Dendritic cell treated with granulocyte-macrophage colony-stimulating factor and Interleukin-4, amounts not matched to agents 40 ng/mL and 50 ng/mL, for 4 days (primary cell): ENCODE measurements around the gene DOK4.
"Not testable (repeated sequence)": the region's sequence is repeated elsewhere in the genome, so short reads cannot be mapped to it uniquely, and the experiment has no call there.

Experiments
- H3K27ac Mint-ChIP-seq: one replicate; pipeline ENCODE4 v1.8.0; 2022; ENCODE audit warnings: mild to moderate bottlenecking, mixed read lengths
- H3K27me3 Mint-ChIP-seq: one replicate; pipeline ENCODE4 v1.8.0; 2022; ENCODE audit warnings: mild to moderate bottlenecking, mixed read lengths
- H3K36me3 Mint-ChIP-seq: one replicate; pipeline ENCODE4 v1.8.0; 2022; ENCODE audit warnings: low read depth, mixed read lengths
- H3K4me1 Mint-ChIP-seq: one replicate; pipeline ENCODE4 v1.8.0; 2022; ENCODE audit warnings: low read depth, mixed read lengths
- H3K4me3 Mint-ChIP-seq: one replicate; pipeline ENCODE4 v1.8.0; 2022; ENCODE audit warnings: mild to moderate bottlenecking, moderate library complexity, mixed read lengths
- H3K9me3 Mint-ChIP-seq: one replicate; pipeline ENCODE4 v1.8.0; 2022; ENCODE audit warnings: mixed read lengths
- intact Hi-C: fragments of 100-400 bp; cut with micrococcal nuclease; formaldehyde crosslinking; loops from one replicate; pipeline ENCODE4 v1.15.0; 2022

The DOK4 gene

GRCh38 chr16:57446531-57447185 is 39.6 kb downstream of the DOK4 start:
- H3K36me3 Mint-ChIP-seq = peaks cover 37% of the 10 kb centered on the region

GRCh38 chr16:57445510-57445909 is 40.8 kb downstream of the DOK4 start:
- no peaks in the 10 kb centered on the region for H3K27me3 Mint-ChIP-seq
- no peak overlapping the region for H3K27ac Mint-ChIP-seq
- no peak overlapping the region for H3K4me3 Mint-ChIP-seq
- intact Hi-C loops = no loop called here
- H3K36me3 Mint-ChIP-seq = peaks cover 38% of the 10 kb centered on the region
- peaks cover 25% of the 10 kb centered on the region for H3K4me1 Mint-ChIP-seq
- peaks cover 10% of the 10 kb centered on the region for H3K9me3 Mint-ChIP-seq

More at GRCh38 chr16:57446531-57447185, 39.6 kb downstream of the DOK4 start:
- Mint-ChIP-seq H3K27me3 (no peaks in the 10 kb centered on the region), H3K27ac (peak overlapping the region; percentile 96), H3K4me1 (peaks cover 25% of the 10 kb centered on the region), H3K9me3 (no peaks in the 10 kb centered on the region), H3K4me3 (peak overlapping the region; percentile 93)
- intact Hi-C loops = loop anchor here (1.0 kb wide), 1 partner anchor 16 kb away; the partner anchor contains the start of gene POLR2C

GRCh38 chr16:57444711-57445110 is 41.6 kb downstream of the DOK4 start:
- Mint-ChIP-seq H3K4me3 (no peak overlapping the region), H3K4me1 (peaks cover 24% of the 10 kb centered on the region), H3K27ac (no peak overlapping the region), H3K9me3 (peaks cover 18% of the 10 kb centered on the region), H3K36me3 (peaks cover 46% of the 10 kb centered on the region), H3K27me3 (no peaks in the 10 kb centered on the region)
- intact Hi-C loops = no loop called here

DNA sequence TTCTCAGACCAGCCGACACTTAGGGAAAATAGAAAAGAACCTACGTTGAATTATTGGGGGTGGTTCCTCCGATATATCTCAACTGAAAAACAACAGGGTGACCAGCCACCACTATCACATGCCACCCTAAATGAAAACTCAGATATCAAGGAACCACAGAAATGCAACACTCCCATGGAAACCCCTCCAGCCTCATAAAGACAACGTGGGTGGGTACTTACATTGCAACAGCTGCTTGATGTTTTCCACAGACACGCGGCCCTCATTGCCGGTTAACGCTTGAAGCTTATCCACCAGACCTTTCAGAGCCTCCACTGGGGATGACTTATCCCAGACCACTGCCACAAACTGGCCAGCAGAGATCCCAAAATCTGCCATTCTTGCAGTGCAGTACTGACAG is 45.7 kb downstream of the DOK4 start:
- intact Hi-C loops = not testable (repeated sequence)
- peaks cover 64% of the 10 kb centered on the region for H3K36me3 Mint-ChIP-seq

DNA sequence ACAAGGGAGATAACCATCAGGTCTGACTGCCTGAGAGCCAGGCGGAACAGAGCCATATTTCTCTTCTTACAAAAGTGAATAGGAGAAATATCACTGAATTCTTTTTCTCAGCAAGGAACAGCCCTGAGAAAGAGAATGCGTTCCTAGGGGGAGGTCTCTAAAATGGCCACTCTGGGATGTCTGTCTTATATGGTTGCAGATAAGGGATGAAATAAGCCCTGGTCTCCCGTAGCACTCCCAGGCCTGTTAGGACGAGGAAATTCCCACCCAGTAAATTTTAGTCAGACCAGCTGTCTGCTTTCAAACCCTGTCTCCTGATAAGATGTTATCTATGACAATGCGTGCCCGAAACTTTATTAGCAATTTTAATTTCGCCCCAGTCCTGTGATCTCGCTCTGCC is 46.3 kb downstream of the DOK4 start:
- H3K4me1 Mint-ChIP-seq, H3K4me3 Mint-ChIP-seq, H3K27me3 Mint-ChIP-seq, H3K27ac Mint-ChIP-seq, intact Hi-C loops: not testable (repeated sequence)
- Mint-ChIP-seq H3K9me3 (peaks cover 20% of the 10 kb centered on the region), H3K36me3 (peaks cover 70% of the 10 kb centered on the region)

More for the DNA sequence above, 45.7 kb downstream of the DOK4 start:
- H3K9me3 Mint-ChIP-seq = peaks cover 20% of the 10 kb centered on the region
- H3K27ac Mint-ChIP-seq, H3K27me3 Mint-ChIP-seq, H3K4me1 Mint-ChIP-seq, H3K4me3 Mint-ChIP-seq: not testable (repeated sequence)

DNA sequence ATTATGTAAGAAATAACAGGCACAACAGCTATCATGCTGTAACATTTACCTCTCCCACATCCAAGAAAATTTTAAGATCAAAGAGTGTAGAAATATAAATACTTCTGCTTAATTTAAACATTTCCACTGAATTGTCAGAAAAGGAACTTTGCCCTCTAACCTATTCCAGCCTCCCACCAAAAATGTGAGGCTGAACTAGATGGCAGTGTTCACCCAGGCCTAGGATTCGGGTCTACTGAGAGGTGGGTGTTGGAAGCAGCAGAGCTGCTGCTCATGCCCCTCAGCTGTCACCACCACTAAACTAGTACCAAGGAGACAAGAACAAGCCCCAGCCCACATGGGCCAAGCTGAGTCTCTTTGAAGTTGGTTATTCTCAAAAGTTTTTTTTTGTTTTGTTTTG is 50.5 kb downstream of the DOK4 start:
- Mint-ChIP-seq H3K9me3 (peaks cover 13% of the 10 kb centered on the region), H3K4me3 (no peak overlapping the region), H3K4me1 (peaks cover 6% of the 10 kb centered on the region), H3K27me3 (no peaks in the 10 kb centered on the region), H3K36me3 (peaks cover 89% of the 10 kb centered on the region), H3K27ac (no peak overlapping the region)
- intact Hi-C loops = no loop called here

DNA sequence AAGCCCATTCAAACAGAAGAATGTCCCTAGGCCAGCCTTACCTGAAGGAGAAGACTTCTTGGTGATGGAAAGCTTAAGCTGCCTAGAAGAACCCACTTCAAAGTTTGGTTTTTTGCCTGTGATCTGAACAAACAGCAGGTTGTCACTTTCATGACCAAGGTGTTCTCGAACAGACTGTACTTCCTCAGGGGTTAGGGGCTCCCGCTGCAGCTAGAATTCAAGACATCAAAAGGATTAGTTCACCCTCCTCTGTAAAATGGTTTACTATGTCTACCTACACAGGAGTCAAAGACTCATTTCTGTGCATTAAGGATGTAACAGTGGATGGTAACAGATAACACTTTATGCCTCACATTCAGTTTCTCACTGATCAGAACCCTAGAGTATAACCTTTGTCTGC is 52.3 kb downstream of the DOK4 start:
- H3K36me3 Mint-ChIP-seq = peaks cover 89% of the 10 kb centered on the region
- H3K4me3 Mint-ChIP-seq = no peak overlapping the region

DNA sequence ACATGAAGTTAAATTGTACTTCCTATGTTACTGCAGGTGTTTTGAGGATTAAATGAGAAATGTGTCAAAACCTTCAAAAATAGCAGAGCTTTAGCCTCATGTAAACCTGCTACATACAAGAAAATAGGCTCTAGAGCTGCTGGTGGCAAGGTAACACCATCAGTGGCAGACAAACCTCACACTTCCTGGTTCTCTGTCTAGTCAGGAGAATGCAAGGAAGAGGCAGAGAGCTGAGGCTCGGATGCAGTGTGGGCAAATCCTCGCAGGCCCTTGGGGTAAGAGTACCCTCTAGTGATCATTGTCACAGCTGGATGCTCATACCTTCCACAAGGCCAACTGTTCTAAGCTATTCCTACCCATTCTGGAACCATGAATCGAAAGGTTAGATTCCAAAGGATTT is 53.3 kb downstream of the DOK4 start:
- Mint-ChIP-seq H3K36me3 (peaks cover 91% of the 10 kb centered on the region), H3K27me3 (no peaks in the 10 kb centered on the region), H3K4me1 (peaks cover 6% of the 10 kb centered on the region), H3K4me3 (no peak overlapping the region), H3K9me3 (no peaks in the 10 kb centered on the region), H3K27ac (no peak overlapping the region)
- intact Hi-C loops = no loop called here

More for the DNA sequence above, 52.3 kb downstream of the DOK4 start:
- no peak overlapping the region for H3K27ac Mint-ChIP-seq
- intact Hi-C loops = no loop called here
- H3K4me1 Mint-ChIP-seq = peaks cover 6% of the 10 kb centered on the region
- H3K27me3 Mint-ChIP-seq = no peaks in the 10 kb centered on the region
- no peaks in the 10 kb centered on the region for H3K9me3 Mint-ChIP-seq

GRCh38 chr16:57432505-57432904 is 53.8 kb downstream of the DOK4 start:
- H3K9me3 Mint-ChIP-seq = no peaks in the 10 kb centered on the region
- no peak overlapping the region for H3K4me3 Mint-ChIP-seq
- peaks cover 96% of the 10 kb centered on the region for H3K36me3 Mint-ChIP-seq
- H3K4me1 Mint-ChIP-seq = peaks cover 6% of the 10 kb centered on the region
- H3K27ac Mint-ChIP-seq = no peak overlapping the region
- intact Hi-C loops = no loop called here
- H3K27me3 Mint-ChIP-seq = no peaks in the 10 kb centered on the region

- intact Hi-C loops = no loop called here
- Mint-ChIP-seq H3K27ac (peak overlapping the region; percentile 30), H3K36me3 (peaks cover 97% of the 10 kb centered on the region), H3K27me3 (no peaks in the 10 kb centered on the region), H3K9me3 (no peaks in the 10 kb centered on the region), H3K4me1 (peaks cover 6% of the 10 kb centered on the region), H3K4me3 (no peak overlapping the region)
Observed at GRCh38 chr16:57430955-57431354, 55.3 kb downstream of the DOK4 start.

DNA sequence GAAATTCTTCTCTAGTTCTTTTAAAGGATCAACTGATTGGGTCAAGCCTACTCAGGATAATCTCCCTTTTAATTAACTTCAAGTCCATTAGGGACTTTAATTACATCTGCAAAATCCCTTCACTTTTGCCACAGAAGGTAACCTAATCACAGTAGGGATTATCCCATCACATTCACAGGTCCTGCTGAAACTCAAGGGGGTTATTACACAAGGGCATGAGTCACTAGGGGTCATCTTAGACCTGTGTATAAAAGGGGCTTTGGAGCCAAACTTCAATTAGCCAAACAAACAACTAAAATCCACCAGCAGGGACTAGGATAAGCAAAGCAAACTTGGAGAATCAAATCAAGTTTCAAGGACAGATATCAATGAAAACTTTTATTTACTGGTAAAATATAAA is 58.5 kb downstream of the DOK4 start:
- Mint-ChIP-seq H3K9me3 (no peaks in the 10 kb centered on the region), H3K4me1 (peaks cover 6% of the 10 kb centered on the region), H3K27ac (no peak overlapping the region), H3K4me3 (no peak overlapping the region), H3K36me3 (peaks cover 66% of the 10 kb centered on the region), H3K27me3 (no peaks in the 10 kb centered on the region)
- intact Hi-C loops = no loop called here

DNA sequence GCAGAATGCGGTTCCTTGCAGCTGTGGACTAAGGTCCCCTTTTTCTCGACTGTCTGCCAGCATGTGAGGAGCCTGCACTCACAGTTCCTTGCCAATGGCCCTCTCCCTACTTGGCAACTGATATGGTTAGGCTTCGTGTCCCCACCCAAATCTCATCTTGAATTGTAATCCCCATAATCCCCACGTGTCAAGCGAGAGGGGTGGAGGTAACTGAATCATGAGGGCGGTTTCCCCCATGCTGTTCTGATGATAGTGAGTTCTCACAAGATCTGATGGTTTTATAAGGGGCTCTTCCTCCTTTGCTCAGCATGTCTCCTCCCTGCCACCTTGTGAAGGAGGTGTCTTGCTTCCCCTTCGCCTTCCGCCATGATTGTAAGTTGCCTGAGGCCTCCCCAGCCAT is 59.0 kb downstream of the DOK4 start:
- Mint-ChIP-seq H3K36me3 (peaks cover 61% of the 10 kb centered on the region), H3K4me1 (peaks cover 6% of the 10 kb centered on the region), H3K27me3 (no peaks in the 10 kb centered on the region), H3K9me3 (no peaks in the 10 kb centered on the region), H3K4me3 (no peak overlapping the region), H3K27ac (no peak overlapping the region)
- intact Hi-C loops = no loop called here

GRCh38 chr16:57426356-57426755 is 59.9 kb downstream of the DOK4 start:
- intact Hi-C loops = no loop called here
- no peaks in the 10 kb centered on the region for H3K9me3 Mint-ChIP-seq
- H3K27ac Mint-ChIP-seq = no peak overlapping the region
- no peak overlapping the region for H3K4me3 Mint-ChIP-seq
- peaks cover 5% of the 10 kb centered on the region for H3K4me1 Mint-ChIP-seq
- no peaks in the 10 kb centered on the region for H3K27me3 Mint-ChIP-seq
- H3K36me3 Mint-ChIP-seq = peaks cover 52% of the 10 kb centered on the region

- H3K36me3 Mint-ChIP-seq = peaks cover 34% of the 10 kb centered on the region
- H3K4me1 Mint-ChIP-seq = no peaks in the 10 kb centered on the region
- no peak overlapping the region for H3K27ac Mint-ChIP-seq
- intact Hi-C loops = no loop called here
- H3K4me3 Mint-ChIP-seq = no peak overlapping the region
- H3K27me3 Mint-ChIP-seq = peaks cover 3% of the 10 kb centered on the region
- H3K9me3 Mint-ChIP-seq = no peaks in the 10 kb centered on the region
Observed at GRCh38 chr16:57424583-57424982, 61.7 kb downstream of the DOK4 start.

- Mint-ChIP-seq H3K36me3 (peaks cover 19% of the 10 kb centered on the region), H3K4me3 (no peak overlapping the region), H3K9me3 (no peaks in the 10 kb centered on the region), H3K27ac (no peak overlapping the region), H3K27me3 (peaks cover 4% of the 10 kb centered on the region), H3K4me1 (peaks cover 10% of the 10 kb centered on the region)
- intact Hi-C loops = no loop called here
Observed at GRCh38 chr16:57423152-57423551, 63.1 kb downstream of the DOK4 start.
